K562 (cell line): ENCODE measurements around the gene RHBDF2. TPM values are rescaled to one million over a fixed set of nuclear protein-coding genes. Genes with fewer than 3 reads are reported as not detected.

Experiments used
- ATAC-seq: fragments of 200-7000 bp; cut with Tn5 transposase; 3 replicates; pipeline ENCODE4 v1.9.1; 2020; ENCODE audit warnings: moderate library complexity
- BruUV-seq: library from RNA; stranded (reverse); fragments of 400-500 nt; replicated peaks from 2 replicates; lab custom pipeline; 2021; lab: Mats Ljungman, UMichigan
- CTCF ChIA-PET: fragments of 300-600 bp; formaldehyde crosslinking; extraction: SDS; loops from one replicate; lab custom pipeline; 2021; ENCODE audit warnings: low intra/inter-chr PET ratio; lab: Yijun Ruan, JAX
- POLR2A ChIA-PET: fragments of 300-600, 350-650 bp; sonication (Branson Sonifier 250); formaldehyde crosslinking; extraction: SDS; loops from one replicate; lab custom pipeline; 2021; ENCODE audit warnings: antibody characterized with exemption, inconsistent platforms; lab: Yijun Ruan, JAX
- DNase-seq, 4 experiments: peaks; one replicate each; pipeline versions ENCODE4 v3.0.0 to v3.0.0-alpha.2; 2011 to 2018; ENCODE audit warnings: low spot score in 3 of 4, mixed read lengths in 3 of 4; ENCODE audit errors: extremely low read depth in 1 of 4
- FAIRE-seq: peaks from 2 replicates; lab custom pipeline; 2011; peaks lifted over from hg19 to GRCh38; lab: Jason Lieb, UNC
- H2AFZ ChIP-seq: 2 replicates; pipeline ENCODE4 v1.6.0; 2011; ENCODE audit warnings: low read depth, low read length, control low read depth, inconsistent platforms
- H3K27ac ChIP-seq: fragments of 200-600 bp; 3 replicates; pipeline ENCODE4 v1.8.0; 2011; ENCODE audit warnings: low read depth, mild to moderate bottlenecking, control low read depth, inconsistent platforms, low read length, moderate library complexity, mixed read lengths; ENCODE audit errors: extremely low read depth
- H3K27me3 ChIP-seq, 2 experiments: fragments of 300-600 bp in 1 of 2; 2 replicates in 1 of 2; 3 replicates in 1 of 2; pipeline versions ENCODE4 v1.6.0 to v1.8.0; 2011; ENCODE audit warnings: inconsistent platforms in 2 of 2, low read length in 2 of 2, mild to moderate bottlenecking in 1 of 2, mixed read lengths in 1 of 2, moderate library complexity in 1 of 2; ENCODE audit not compliant: control insufficient read depth in 2 of 2, insufficient read depth in 2 of 2
- H3K36me3 ChIP-seq: fragments of 300-600 bp; 3 replicates; pipeline ENCODE4 v1.8.0; 2011; ENCODE audit warnings: mild to moderate bottlenecking, low read length, inconsistent platforms; ENCODE audit not compliant: control insufficient read depth, insufficient read depth
- H3K4me1 ChIP-seq, 2 experiments: fragments of 200-600 bp in 1 of 2; replicated peaks in 1 of 2; 2 replicates in 1 of 2; 3 replicates in 1 of 2; pipeline versions ENCODE4 v1.5.1 to v1.8.0; 2011; ENCODE audit warnings: inconsistent platforms in 2 of 2, low read length in 2 of 2, mild to moderate bottlenecking in 1 of 2, mixed read lengths in 1 of 2, moderate library complexity in 1 of 2; ENCODE audit not compliant: control insufficient read depth in 2 of 2, insufficient read depth in 2 of 2
- H3K4me2 ChIP-seq: 2 replicates; pipeline ENCODE4 v1.6.1; 2011; ENCODE audit warnings: low read length, control low read depth, inconsistent platforms, mixed read lengths; ENCODE audit not compliant: insufficient read depth
- H3K4me3 ChIP-seq: fragments of 200-600 bp; sonication (generic), shearing (Covaris generic); 2 replicates; pipeline ENCODE4 v1.5.1; 2016; ENCODE audit warnings: control low read depth, inconsistent platforms
- H3K79me2 ChIP-seq: fragments of 200-600 bp; 3 replicates; pipeline ENCODE4 v1.8.0; 2011; ENCODE audit warnings: low read length, inconsistent platforms; ENCODE audit not compliant: control insufficient read depth, insufficient read depth
- H3K9ac ChIP-seq, 2 experiments: 2 replicates each; pipeline versions ENCODE4 v1.6.0 to v1.6.1; 2011; ENCODE audit warnings: low read depth in 2 of 2, low read length in 2 of 2, control low read depth in 1 of 2, inconsistent platforms in 1 of 2, mild to moderate bottlenecking in 1 of 2, mixed read lengths in 1 of 2; ENCODE audit not compliant: insufficient read depth in 1 of 2
- H3K9me1 ChIP-seq: one replicate; pipeline ENCODE4 v1.6.0; 2011; ENCODE audit warnings: inconsistent platforms, mild to moderate bottlenecking, low read length, moderate library complexity; ENCODE audit not compliant: control insufficient read depth, insufficient read depth
- H3K9me3 ChIP-seq: replicated peaks from 2 replicates; pipeline ENCODE4 v1.5.1; 2011; ENCODE audit warnings: low read depth, low read length, inconsistent platforms; ENCODE audit not compliant: control insufficient read depth, insufficient read depth
- H4K20me1 ChIP-seq: replicated peaks from 2 replicates; pipeline ENCODE4 v1.6.1; 2011; ENCODE audit warnings: low read length, inconsistent platforms, mixed read lengths; ENCODE audit not compliant: control insufficient read depth, insufficient read depth
- DIDO1 ChIP-seq: fragments of 450-650 bp; IDR thresholded peaks from 2 replicates; pipeline ENCODE4 v1.6.1; 2016; ENCODE audit warnings: low read depth, missing biosample characterization, missing genetic modification characterization
- E2F5 ChIP-seq: sonication (generic); formaldehyde crosslinking; IDR thresholded peaks from 2 replicates; pipeline ENCODE4 v1.8.0; 2022; ENCODE audit warnings: mild to moderate bottlenecking, missing genetic modification reagents
- FOXK1 ChIP-seq: sonication (generic); formaldehyde crosslinking; IDR thresholded peaks from 2 replicates; pipeline ENCODE4 v1.8.0; 2022; ENCODE audit warnings: missing genetic modification reagents, mild to moderate bottlenecking, borderline replicate concordance
- MEF2D ChIP-seq: conservative IDR thresholded peaks from 2 replicates; pipeline ENCODE4 v1.6.1; 2016; ENCODE audit warnings: low read depth, missing genetic modification characterization, missing compliant biosample characterization
- TRIM28 ChIP-seq: fragments of 450-650 bp; IDR thresholded peaks from 2 replicates; pipeline ENCODE4 v1.6.1; 2017
- ZFP30 ChIP-seq: fragments of 250-450 bp; sonication (Bioruptor Pico); IDR thresholded peaks from 2 replicates; pipeline ENCODE4 v1.8.0; 2022; ENCODE audit warnings: moderate library complexity, mild to moderate bottlenecking, inconsistent platforms, borderline replicate concordance
- ZFP36 ChIP-seq: fragments of 150-350 bp; IDR thresholded peaks from 2 replicates; pipeline ENCODE4 v1.6.1; 2018; ENCODE audit warnings: low read length, low read depth; ENCODE audit not compliant: partially characterized antibody
- ZNF224 ChIP-seq: sonication (generic); formaldehyde crosslinking; IDR thresholded peaks from 2 replicates; pipeline ENCODE4 v1.8.0; 2022; ENCODE audit warnings: mild to moderate bottlenecking, missing genetic modification reagents
- ZNF3 ChIP-seq: fragments of 250-450 bp; sonication (Bioruptor Pico); IDR thresholded peaks from 2 replicates; pipeline ENCODE4 v1.5.0; 2021; ENCODE audit warnings: mild to moderate bottlenecking, moderate library complexity
- WGBS: fragments of 100-300 bp; shearing (Covaris generic); methylation state at CpG from one replicate; pipeline ENCODE4 v1.1.6; 2016; ENCODE audit warnings: low coverage, mixed read lengths; ENCODE audit not compliant: insufficient coverage; ENCODE audit errors: missing lambda C conversion rate; 5-methylcytosine and 5-hydroxymethylcytosine counted together
- in situ Hi-C: fragments of 300-500 bp; cut with MboI; formaldehyde crosslinking; loops from 4 replicates; pipeline ENCODE4 v1.15.0; 2018; ENCODE audit warnings: inconsistent platforms, mixed read lengths
- intact Hi-C: fragments of 100-400 bp; cut with micrococcal nuclease; formaldehyde crosslinking; loops from 2 replicates; pipeline ENCODE4 v1.14.2; 2022
- polyA plus RNA-seq, 8 experiments: library from polyadenylated mRNA; depleted of rRNA in 4 of 8; stranded (reverse) in 5 of 8; unstranded in 3 of 8; fragments of >200 nt; fragmentation: Nextera tagmentation in 2 of 8; fragmentation: Illumina TruSeq in 1 of 8; extraction: Ambion mirVana in 2 of 8; extraction: Trizol in 1 of 8; gene quantifications; 2 replicates each; pipeline versions ENCODE4 v1.2.1 to v1.2.3, GENCODE V29; 2011 to 2014; ENCODE audit warnings: inconsistent platforms in 1 of 8, missing spikeins in 1 of 8
- total RNA-seq, 7 experiments: library from RNA; depleted of rRNA in 6 of 7; stranded (reverse); fragments of >200 nt in 6 of 7; fragmentation: Illumina TruSeq in 2 of 7; extraction: Trizol in 2 of 7; gene quantifications; 2 replicates each; pipeline versions ENCODE4 v1.2.1 to v1.2.3, GENCODE V29; 2011 to 2021; ENCODE audit warnings: low replicate concordance in 1 of 7
- TF ChIP-seq, protein P1 (sequence below): fragments of 450-650 bp; IDR thresholded peaks from 2 replicates; pipeline ENCODE4 v1.6.1; 2017; ENCODE audit warnings: mild to moderate bottlenecking, moderate library complexity

RHBDF2 gene
- total and polyA plus RNA-seq, 9 of the 15 experiments (the other 6 are each of a cell fraction or from before 2014, with no cell fraction given) = 0.04 to 2.8 (median 1.1) TPM

DNA sequence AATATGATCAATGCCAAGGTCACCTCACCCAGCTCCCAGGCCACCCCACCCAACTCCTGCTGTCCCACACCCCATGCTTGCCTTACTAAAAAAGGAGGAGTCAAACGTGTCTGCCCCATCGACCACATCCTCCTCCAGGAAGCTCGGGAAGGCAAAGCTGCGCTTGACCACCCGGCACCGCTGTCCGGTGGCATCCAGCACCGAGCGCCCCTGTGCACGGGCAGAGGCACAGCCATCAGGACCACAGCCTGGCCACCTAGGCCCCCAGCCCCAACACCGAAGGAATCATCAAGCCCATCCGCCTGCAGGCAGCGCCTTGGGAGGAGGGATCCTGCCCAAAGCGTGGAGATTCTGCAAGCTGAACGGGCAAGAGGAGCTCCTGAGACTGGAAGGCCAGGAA lies 23.6 kb downstream of the RHBDF2 start (continued):
- TF ChIP-seq ZFP36 (no peak), TRIM28 (no peak), ZFP30 (CRISPR knock-in tag) (no peak), FOXK1 (CRISPR knock-in tag) (no peak), ZNF3 (no peak), MEF2D (tag) (no peak), DIDO1 (tag) (no peak), E2F5 (CRISPR knock-in tag) (no peak)
- TF ChIP-seq, protein P1, sequence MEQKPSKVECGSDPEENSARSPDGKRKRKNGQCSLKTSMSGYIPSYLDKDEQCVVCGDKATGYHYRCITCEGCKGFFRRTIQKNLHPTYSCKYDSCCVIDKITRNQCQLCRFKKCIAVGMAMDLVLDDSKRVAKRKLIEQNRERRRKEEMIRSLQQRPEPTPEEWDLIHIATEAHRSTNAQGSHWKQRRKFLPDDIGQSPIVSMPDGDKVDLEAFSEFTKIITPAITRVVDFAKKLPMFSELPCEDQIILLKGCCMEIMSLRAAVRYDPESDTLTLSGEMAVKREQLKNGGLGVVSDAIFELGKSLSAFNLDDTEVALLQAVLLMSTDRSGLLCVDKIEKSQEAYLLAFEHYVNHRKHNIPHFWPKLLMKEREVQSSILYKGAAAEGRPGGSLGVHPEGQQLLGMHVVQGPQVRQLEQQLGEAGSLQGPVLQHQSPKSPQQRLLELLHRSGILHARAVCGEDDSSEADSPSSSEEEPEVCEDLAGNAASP = no peak

DNA sequence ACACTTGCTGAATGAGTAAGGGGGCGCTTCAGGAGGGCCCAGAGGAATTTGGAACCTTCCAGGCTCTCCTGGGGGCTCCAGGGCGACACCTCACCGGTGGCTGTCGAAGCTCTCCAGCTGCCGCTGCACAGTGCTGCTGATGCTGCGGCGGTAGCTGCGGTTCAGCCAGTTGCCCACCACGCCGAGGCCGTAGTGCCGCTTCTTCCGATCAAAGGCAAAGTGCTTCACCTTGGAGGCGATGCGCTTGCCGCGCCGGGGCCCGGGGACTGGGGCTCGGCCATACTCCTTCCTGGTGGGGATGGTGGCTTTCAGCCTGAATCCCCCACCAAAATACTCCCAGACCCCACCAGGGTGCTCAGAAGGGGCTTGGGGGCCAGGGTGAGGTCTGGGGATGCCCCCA lies 24.5 kb downstream of the RHBDF2 start:
- no peak overlapping the region for H2AFZ ChIP-seq
- H3K27me3 ChIP-seq = peaks cover 10 to 49% of the 10 kb centered on the region in 2 experiments; a peak in 4 of 5 replicates
- H3K9me1 ChIP-seq = peaks cover 2% of the 10 kb centered on the region
- ChIA-PET CTCF (no interaction called here), POLR2A (interaction anchor here (0.6 to 1.8 kb wide), 7 partner anchors 13 to 437 kb away, joined by 3 to 4 read pairs (median 3); no protein-coding TSS in a partner anchor)
- H3K79me2 ChIP-seq = no peaks in the 10 kb centered on the region
- peaks cover 0 to 52% of the 10 kb centered on the region in 2 experiments; a peak in 2 of 5 replicates for H3K4me1 ChIP-seq
- H3K36me3 ChIP-seq = no peaks in the 10 kb centered on the region
- no peak overlapping the region for H3K4me3 ChIP-seq
- peaks cover 3% of the 10 kb centered on the region; the same call in 1 of the 2 replicates for H4K20me1 ChIP-seq
- FAIRE-seq (no peak), ATAC-seq (no peak), DNase-seq (no peak)
- BruUV-seq = no TSS peak
- no peaks in the 10 kb centered on the region for H3K9me3 ChIP-seq
- intact Hi-C loops (no loop called here), in situ Hi-C loops (no loop called here)
- no peak for TF ChIP-seq ZNF224 (CRISPR knock-in tag)
- H3K27ac ChIP-seq = no peak overlapping the region
- 0 out of 4 replicates have a peak overlapping the region, but pooled peaks of 1 of the 2 experiments have one; percentile 26 for H3K9ac ChIP-seq
- 25% methylated on average over 17 of the region's 20 CpGs for WGBS
- H3K4me2 ChIP-seq = no peak overlapping the region
